Measurements from ENCODE around the gene MTA3.

MTA3 gene

GRCh38 chr2:42568401-42569115 is at the start of gene MTA3:
Gene MTA3, plus strand, starts transcription at chr2:42568632. Its CDS starts 114 bp downstream, at chr2:42568746.
- TF ChIP-seq CTCF (IDR thresholded peaks at IDR 0.05) = no peak

GRCh38 chr2:42519624-42520023 is 48.8 kb upstream of the MTA3 start:
- no peak for TF ChIP-seq CTCF (IDR thresholded peaks at IDR 0.05)

GRCh38 chr2:42522035-42522434 is 46.4 kb upstream of the MTA3 start:
- TF ChIP-seq CTCF (IDR thresholded peaks at IDR 0.05) = no peak

- no peak for TF ChIP-seq CTCF (IDR thresholded peaks at IDR 0.05)
Measured at GRCh38 chr2:42523341-42523740, 45.1 kb upstream of the MTA3 start.

GRCh38 chr2:42532397-42532796 is 36.0 kb upstream of the MTA3 start:
- TF ChIP-seq CTCF (IDR thresholded peaks at IDR 0.05) = no peak

- no peak for TF ChIP-seq CTCF (IDR thresholded peaks at IDR 0.05)
Measured at GRCh38 chr2:42537493-42537892, 30.9 kb upstream of the MTA3 start.

- no peak for TF ChIP-seq CTCF (IDR thresholded peaks at IDR 0.05)
Measured at GRCh38 chr2:42542871-42543270, 25.6 kb upstream of the MTA3 start.
